AG10803 (cell line): Measurements from ENCODE around the gene LRP1.

ENCODE experiments used
- DNase-seq: peaks from one replicate; pipeline ENCODE4 v3.0.0; 2010; ENCODE audit warnings: low read depth
- H3K4me3 ChIP-seq: 2 replicates; pipeline ENCODE4 v1.5.1; 2011; ENCODE audit warnings: mild to moderate bottlenecking, low read length, control low read depth
- TF ChIP-seq, protein P1 (sequence below): conservative IDR thresholded peaks from 2 replicates; pipeline ENCODE4 v1.5.1; 2011; ENCODE audit warnings: mild to moderate bottlenecking, low read length, control low read depth, inconsistent platforms

The LRP1 gene

DNA sequence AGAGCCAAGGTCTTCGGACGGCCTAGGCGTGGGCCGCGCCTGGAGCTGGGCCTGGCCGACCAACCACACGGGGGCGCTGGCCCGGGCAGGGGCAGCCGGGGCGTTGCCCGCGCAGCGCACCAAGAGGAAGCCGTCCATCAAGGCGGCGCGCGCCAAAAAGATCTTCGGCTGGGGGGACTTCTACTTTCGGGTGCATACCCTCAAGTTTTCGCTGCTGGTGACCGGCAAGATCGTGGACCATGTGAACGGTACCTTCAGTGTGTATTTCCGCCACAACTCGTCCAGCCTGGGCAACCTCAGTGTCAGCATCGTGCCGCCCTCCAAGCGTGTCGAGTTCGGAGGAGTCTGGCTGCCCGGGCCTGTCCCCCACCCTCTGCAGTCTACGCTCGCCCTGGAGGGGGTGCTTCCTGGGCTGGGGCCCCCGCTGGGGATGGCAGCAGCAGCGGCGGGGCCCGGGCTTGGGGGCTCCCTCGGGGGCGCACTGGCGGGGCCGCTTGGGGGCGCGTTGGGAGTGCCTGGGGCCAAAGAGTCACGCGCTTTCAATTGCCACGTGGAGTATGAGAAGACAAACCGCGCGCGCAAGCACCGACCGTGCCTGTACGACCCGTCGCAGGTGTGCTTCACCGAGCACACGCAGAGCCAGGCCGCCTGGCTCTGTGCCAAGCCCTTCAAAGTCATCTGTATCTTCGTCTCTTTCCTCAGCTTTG is 96.8 kb downstream of the LRP1 start:
- no peak for DNase-seq

DNA sequence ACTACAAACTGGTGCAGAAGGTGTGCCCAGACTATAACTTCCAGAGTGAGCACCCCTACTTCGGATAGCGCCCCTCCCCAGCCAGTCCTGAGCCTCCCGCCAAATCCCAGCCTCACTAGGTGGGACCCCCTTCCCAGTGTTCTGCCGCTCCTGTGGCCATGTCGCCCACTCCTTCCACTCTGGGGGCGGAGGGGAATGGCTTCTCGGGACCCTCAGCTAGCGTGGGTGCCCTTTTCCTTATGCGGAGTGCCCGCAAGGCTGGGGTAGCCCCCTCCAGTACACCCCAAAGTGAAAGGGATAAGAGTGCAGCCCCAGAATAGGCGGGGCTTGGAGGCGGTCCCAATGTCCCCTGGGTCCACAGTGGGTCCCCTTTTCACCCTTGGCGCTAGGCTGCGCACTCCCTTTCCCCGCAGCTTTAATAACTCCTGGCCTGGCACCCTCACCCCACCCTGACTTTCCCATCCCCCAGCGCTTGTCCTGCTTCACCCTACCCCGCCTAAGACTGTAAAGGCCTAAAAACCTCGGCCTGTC is 97.5 kb downstream of the LRP1 start:
- no peak for DNase-seq
- TF ChIP-seq, protein P1, sequence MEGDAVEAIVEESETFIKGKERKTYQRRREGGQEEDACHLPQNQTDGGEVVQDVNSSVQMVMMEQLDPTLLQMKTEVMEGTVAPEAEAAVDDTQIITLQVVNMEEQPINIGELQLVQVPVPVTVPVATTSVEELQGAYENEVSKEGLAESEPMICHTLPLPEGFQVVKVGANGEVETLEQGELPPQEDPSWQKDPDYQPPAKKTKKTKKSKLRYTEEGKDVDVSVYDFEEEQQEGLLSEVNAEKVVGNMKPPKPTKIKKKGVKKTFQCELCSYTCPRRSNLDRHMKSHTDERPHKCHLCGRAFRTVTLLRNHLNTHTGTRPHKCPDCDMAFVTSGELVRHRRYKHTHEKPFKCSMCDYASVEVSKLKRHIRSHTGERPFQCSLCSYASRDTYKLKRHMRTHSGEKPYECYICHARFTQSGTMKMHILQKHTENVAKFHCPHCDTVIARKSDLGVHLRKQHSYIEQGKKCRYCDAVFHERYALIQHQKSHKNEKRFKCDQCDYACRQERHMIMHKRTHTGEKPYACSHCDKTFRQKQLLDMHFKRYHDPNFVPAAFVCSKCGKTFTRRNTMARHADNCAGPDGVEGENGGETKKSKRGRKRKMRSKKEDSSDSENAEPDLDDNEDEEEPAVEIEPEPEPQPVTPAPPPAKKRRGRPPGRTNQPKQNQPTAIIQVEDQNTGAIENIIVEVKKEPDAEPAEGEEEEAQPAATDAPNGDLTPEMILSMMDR, result no peak
- no peak overlapping the region for H3K4me3 ChIP-seq

More for the DNA sequence above, 96.8 kb downstream of the LRP1 start:
- no peak overlapping the region for H3K4me3 ChIP-seq
- TF ChIP-seq, protein P1, result peak; percentile 21; the same call in 1 of the 2 replicates

DNA sequence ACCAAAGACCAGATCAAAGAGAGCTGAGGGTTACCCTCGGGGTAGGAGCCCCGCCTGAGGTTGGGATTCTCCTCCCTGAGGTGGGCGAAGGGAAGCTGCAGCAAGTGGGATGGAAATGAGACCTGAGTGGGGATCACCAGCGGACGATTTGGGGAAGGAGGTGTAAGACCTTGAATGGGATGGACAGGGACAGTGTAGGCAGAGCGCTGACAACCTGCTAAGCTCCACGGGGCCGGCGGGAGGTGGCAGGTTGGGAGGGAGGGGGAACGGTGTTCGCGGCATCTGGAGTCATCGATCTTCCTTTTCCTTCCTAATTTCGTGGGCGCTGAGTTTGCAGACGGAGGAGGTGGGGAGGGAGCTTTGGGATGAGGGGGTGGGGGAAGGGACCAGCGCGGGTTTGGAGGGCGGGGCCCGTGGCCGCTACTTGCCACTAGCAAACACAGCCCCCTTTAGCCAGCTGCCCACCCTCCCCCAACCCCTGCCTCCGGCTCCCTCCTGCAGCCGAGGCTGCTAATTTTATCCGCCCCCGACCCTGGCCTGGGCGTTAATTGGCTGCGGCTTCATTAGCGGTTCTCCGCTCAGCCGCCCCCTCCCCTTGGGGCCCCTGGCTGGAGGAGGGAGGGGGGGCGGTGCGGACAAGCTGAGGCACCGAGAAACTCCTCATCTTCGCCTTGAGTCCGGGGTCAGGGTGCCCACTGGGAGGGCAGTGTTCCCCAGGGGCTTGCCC is 98.5 kb downstream of the LRP1 start:
- H3K4me3 ChIP-seq, result no peak overlapping the region
- no peak for DNase-seq
- TF ChIP-seq, protein P1, result no peak

DNA sequence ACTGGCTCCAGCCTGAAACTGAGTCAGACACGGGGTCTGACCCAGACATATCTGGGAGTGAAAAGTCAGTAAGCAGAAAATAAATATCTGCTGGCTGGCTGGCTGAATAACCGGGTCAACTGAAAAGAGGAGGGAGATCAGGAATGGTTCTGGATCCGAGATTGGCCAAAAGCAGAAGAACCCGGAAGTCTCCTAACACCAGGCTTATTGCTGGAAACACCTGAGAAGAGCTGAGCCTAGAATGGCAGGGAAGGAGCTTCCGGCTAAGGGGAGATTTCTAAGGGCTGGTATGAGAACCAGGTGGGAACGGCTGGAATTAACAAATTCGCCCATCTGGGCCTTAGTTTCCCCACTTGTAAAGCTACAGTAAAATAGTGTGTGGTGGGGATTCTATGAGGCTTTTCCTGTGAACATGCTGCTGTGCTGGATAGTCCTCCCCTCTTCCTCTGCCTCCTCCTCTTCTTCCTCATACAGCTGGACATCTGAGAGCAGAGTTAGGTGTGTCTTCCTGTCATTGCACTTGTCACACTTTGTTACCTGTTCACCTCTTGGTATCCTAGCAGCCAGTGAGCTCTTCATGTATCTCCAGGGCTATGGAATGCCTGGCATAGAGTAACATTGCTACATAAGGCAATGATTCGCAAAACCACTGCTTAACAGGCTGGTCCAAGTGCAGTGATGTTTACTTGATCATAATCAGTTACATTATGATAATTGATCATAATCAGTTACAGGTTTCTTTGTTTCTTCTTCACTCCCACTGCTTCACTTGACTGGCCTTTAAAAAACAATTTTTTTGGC is 99.2 kb downstream of the LRP1 start:
- H3K4me3 ChIP-seq, result no peak overlapping the region
- DNase-seq, result peak; percentile 50
- TF ChIP-seq, protein P1, result no peak

DNA sequence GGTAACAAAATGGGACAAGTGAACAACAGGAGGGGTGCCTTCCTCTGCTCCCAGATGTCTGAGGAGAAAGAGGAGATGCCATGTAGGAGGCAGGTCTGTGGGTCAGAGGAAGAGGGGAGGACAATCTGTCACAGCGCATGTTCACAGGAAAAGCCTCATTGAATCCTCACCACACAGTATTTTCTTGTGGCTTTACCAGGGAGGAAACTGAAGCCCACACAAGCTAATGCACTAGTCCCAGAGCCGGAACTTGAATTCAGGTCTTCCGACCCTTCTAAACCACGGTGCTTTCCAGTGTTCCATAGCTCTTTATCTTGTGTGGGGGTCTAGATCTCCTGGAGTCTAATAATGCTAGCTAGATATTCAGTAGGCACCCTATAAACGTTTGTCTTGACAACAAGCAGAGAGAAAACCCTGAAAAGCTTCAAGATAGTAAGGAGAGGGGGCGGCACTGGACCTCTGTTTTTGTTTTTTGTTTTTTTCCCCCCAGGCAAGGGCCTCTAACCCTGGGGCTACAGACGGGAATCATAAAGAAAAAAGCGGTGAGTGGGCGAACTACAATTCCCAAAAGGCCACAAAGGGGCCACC is 100.9 kb downstream of the LRP1 start:
- H3K4me3 ChIP-seq, result peak overlapping the region; percentile 97
- TF ChIP-seq, protein P1, result no peak
- peak; percentile 47 for DNase-seq

DNA sequence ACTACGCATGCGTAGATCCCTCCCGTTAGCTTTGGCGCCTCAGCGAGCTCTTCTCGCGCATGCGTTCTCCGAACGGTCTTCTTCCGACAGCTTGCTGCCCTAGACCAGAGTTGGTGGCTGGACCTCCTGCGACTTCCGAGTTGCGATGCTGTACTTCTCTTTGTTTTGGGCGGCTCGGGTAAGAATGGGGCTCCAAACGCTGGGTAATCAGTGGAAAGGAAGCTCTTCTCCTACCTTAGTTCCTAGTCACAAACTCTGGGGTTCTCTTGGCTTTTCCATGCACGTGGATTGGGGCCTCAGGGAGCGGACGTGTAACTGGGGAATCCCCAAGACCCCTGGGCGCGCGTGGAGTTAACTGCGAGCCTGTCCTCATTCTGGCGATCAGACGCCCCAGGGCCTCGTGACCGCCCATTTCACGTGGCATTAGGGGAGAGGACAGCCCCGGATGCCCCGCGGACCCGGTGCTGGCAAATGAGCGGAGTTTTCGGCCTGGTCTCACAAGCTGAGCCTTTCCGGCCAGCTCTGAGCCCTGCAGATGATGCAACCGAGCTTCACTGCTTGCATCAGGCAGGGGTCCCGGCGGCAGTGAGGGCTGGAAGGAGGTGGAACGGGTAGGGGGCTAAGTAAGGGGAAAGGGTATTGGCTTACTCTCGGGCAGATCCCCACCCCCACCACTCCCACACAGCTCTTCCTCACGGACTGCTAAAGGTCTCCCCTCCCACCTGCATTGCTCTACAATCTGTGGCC is 101.5 kb downstream of the LRP1 start, which contains the start of gene SHMT2:
Gene SHMT2, plus strand, starts transcription at position 78 of the 747 bp plus-strand sequence. Its CDS starts 68 bp downstream, at position 146.
- peak within 1 kb of the TSS; percentile 97 for H3K4me3 ChIP-seq
- peak; percentile 96 for DNase-seq
- TF ChIP-seq, protein P1, result no peak
